Loucy (cell line): ENCODE results near the gene ZNF597.

ENCODE experiments used
- H2AFZ ChIP-seq: fragments of 200-600 bp; sonication (generic); 2 replicates; pipeline ENCODE4 v1.6.0; 2016; ENCODE audit warnings: antibody characterized with exemption, mild to moderate bottlenecking, low read length, moderate library complexity
- H3F3A ChIP-seq: fragments of 200-600 bp; 2 replicates; pipeline ENCODE4 v1.6.0; 2016; ENCODE audit warnings: antibody characterized with exemption, low read depth, mild to moderate bottlenecking
- H3K27me3 ChIP-seq: fragments of 200-600 bp; sonication (generic); 2 replicates; pipeline ENCODE4 v1.6.1; 2014; ENCODE audit warnings: low read length, mild to moderate bottlenecking; ENCODE audit not compliant: insufficient read depth, poor library complexity, severe bottlenecking
- H3K36me3 ChIP-seq: fragments of 200-600 bp; sonication (generic); 2 replicates; pipeline ENCODE4 v1.6.1; 2016; ENCODE audit warnings: low read length; ENCODE audit not compliant: insufficient read depth
- H3K4me1 ChIP-seq: fragments of 200-600 bp; sonication (generic); 2 replicates; pipeline ENCODE4 v1.5.1; 2014; ENCODE audit warnings: low read length, mild to moderate bottlenecking; ENCODE audit not compliant: insufficient read depth, poor library complexity, severe bottlenecking
- H3K4me2 ChIP-seq: fragments of 200-600 bp; sonication (generic); 2 replicates; pipeline ENCODE4 v1.6.0; 2014; ENCODE audit warnings: antibody characterized with exemption, low read length, low read depth, mild to moderate bottlenecking; ENCODE audit not compliant: poor library complexity, severe bottlenecking
- H3K4me3 ChIP-seq: fragments of 200-600 bp; sonication (generic); 2 replicates; pipeline ENCODE4 v1.5.1; 2014; ENCODE audit warnings: low read length, mild to moderate bottlenecking, mixed read lengths; ENCODE audit not compliant: poor library complexity, severe bottlenecking
- H3K79me2 ChIP-seq: fragments of 200-600 bp; sonication (generic); 2 replicates; pipeline ENCODE4 v1.6.1; 2014; ENCODE audit warnings: low read length; ENCODE audit not compliant: insufficient read depth
- H3K9ac ChIP-seq: fragments of 200-600 bp; sonication (generic); 2 replicates; pipeline ENCODE4 v1.6.0; 2014; ENCODE audit warnings: mild to moderate bottlenecking, low read depth, low read length, moderate library complexity; ENCODE audit not compliant: poor library complexity, severe bottlenecking
- H3K9me2 ChIP-seq: fragments of 200-600 bp; sonication (generic); replicated peaks from 2 replicates; pipeline ENCODE4 v1.6.1; 2016; ENCODE audit warnings: low read depth, low read length, mixed read lengths
- H3K9me3 ChIP-seq: fragments of 200-600 bp; sonication (generic); 2 replicates; pipeline ENCODE4 v1.6.1; 2014; ENCODE audit warnings: mild to moderate bottlenecking, antibody characterized with exemption, low read length, low read depth; ENCODE audit not compliant: insufficient read depth
- H4K20me1 ChIP-seq: fragments of 200-600 bp; sonication (generic); 2 replicates; pipeline ENCODE4 v1.6.0; 2014; ENCODE audit warnings: antibody characterized with exemption, low read length, mild to moderate bottlenecking; ENCODE audit not compliant: insufficient read depth, poor library complexity, severe bottlenecking
- EZH2phosphoT487 ChIP-seq: fragments of 200-600 bp; IDR thresholded peaks from 2 replicates; pipeline ENCODE4 v1.6.1; 2018; ENCODE audit warnings: antibody characterized with exemption, mild to moderate bottlenecking, moderate library complexity, borderline replicate concordance
- TF ChIP-seq, protein P1 (sequence below): fragments of 200-600 bp; sonication (generic); conservative IDR thresholded peaks from 2 replicates; pipeline ENCODE4 v1.5.1; 2014; ENCODE audit warnings: mild to moderate bottlenecking, antibody characterized with exemption, low read length

The ZNF597 gene, protein sequence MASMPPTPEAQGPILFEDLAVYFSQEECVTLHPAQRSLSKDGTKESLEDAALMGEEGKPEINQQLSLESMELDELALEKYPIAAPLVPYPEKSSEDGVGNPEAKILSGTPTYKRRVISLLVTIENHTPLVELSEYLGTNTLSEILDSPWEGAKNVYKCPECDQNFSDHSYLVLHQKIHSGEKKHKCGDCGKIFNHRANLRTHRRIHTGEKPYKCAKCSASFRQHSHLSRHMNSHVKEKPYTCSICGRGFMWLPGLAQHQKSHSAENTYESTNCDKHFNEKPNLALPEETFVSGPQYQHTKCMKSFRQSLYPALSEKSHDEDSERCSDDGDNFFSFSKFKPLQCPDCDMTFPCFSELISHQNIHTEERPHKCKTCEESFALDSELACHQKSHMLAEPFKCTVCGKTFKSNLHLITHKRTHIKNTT

GRCh38 chr16:3443108-3444031 lies at the start of gene ZNF597, which contains the start of gene NAA60:
Gene ZNF597, minus strand, starts transcription at chr16:3443504. Its CDS starts 351 bp downstream, at chr16:3443153.
Gene NAA60, plus strand, starts transcription at chr16:3443680. Its CDS starts 32,548 bp downstream, at chr16:3476228.
- Histone ChIP-seq H3K27me3 (no peaks in the 10 kb centered on the region), H3K79me2 (peaks cover 51% of the 10 kb centered on the region), H4K20me1 (peaks cover 10% of the 10 kb centered on the region), H3K9me3 (no peaks in the 10 kb centered on the region), H3K4me1 (no peaks in the 10 kb centered on the region), H3K4me2 (peak within 1 kb of the TSS; percentile 93), H3F3A (no peaks in the 10 kb centered on the region), H2AFZ (peak within 1 kb of the TSS; percentile 73), H3K4me3 (peak within 1 kb of the TSS; percentile 95), H3K36me3 (no peaks in the 10 kb centered on the region), H3K9me2 (no peaks in the 10 kb centered on the region), H3K9ac (peak within 1 kb of the TSS; percentile 95)
- TF ChIP-seq, protein P1, sequence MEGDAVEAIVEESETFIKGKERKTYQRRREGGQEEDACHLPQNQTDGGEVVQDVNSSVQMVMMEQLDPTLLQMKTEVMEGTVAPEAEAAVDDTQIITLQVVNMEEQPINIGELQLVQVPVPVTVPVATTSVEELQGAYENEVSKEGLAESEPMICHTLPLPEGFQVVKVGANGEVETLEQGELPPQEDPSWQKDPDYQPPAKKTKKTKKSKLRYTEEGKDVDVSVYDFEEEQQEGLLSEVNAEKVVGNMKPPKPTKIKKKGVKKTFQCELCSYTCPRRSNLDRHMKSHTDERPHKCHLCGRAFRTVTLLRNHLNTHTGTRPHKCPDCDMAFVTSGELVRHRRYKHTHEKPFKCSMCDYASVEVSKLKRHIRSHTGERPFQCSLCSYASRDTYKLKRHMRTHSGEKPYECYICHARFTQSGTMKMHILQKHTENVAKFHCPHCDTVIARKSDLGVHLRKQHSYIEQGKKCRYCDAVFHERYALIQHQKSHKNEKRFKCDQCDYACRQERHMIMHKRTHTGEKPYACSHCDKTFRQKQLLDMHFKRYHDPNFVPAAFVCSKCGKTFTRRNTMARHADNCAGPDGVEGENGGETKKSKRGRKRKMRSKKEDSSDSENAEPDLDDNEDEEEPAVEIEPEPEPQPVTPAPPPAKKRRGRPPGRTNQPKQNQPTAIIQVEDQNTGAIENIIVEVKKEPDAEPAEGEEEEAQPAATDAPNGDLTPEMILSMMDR = no peak
- TF ChIP-seq EZH2phosphoT487 = no peak

- no peak for TF ChIP-seq EZH2phosphoT487
- TF ChIP-seq, protein P1 = no peak
- H3K9me3 ChIP-seq = no peaks in the 10 kb centered on the region
- H3K79me2 ChIP-seq = no peaks in the 10 kb centered on the region
- no peaks in the 10 kb centered on the region for H3F3A ChIP-seq
- no peak overlapping the region for H3K4me2 ChIP-seq
- no peak overlapping the region for H2AFZ ChIP-seq
- H4K20me1 ChIP-seq = no peaks in the 10 kb centered on the region
- H3K9ac ChIP-seq = no peak overlapping the region
- no peaks in the 10 kb centered on the region for H3K4me1 ChIP-seq
- no peaks in the 10 kb centered on the region for H3K36me3 ChIP-seq
- no peak overlapping the region for H3K4me3 ChIP-seq
- H3K27me3 ChIP-seq = no peaks in the 10 kb centered on the region
- no peaks in the 10 kb centered on the region for H3K9me2 ChIP-seq
These were observed 49.1 kb upstream of the ZNF597 start for GRCh38 chr16:3492356-3492755.

GRCh38 chr16:3490911-3491629 lies 47.8 kb upstream of the ZNF597 start:
- Histone ChIP-seq H3K9ac (no peak overlapping the region), H2AFZ (no peak overlapping the region), H3F3A (no peaks in the 10 kb centered on the region), H3K4me3 (no peak overlapping the region), H3K9me2 (no peaks in the 10 kb centered on the region), H3K4me2 (no peak overlapping the region), H3K9me3 (no peaks in the 10 kb centered on the region), H3K79me2 (no peaks in the 10 kb centered on the region), H3K4me1 (no peaks in the 10 kb centered on the region), H3K36me3 (no peaks in the 10 kb centered on the region), H4K20me1 (no peaks in the 10 kb centered on the region), H3K27me3 (no peaks in the 10 kb centered on the region)
- TF ChIP-seq, protein P1 = 0 out of 2 replicates have a peak, but pooled peaks have one; percentile 8
- no peak for TF ChIP-seq EZH2phosphoT487
